Vagina (tissue), 2 donors: ENCODE data around the gene CD300LG. TPM values are rescaled to one million over a fixed set of nuclear protein-coding genes. Genes with fewer than 3 reads are reported as not detected.
A peak's percentile ranks its signal among the peaks of the same experiment; 100 is the strongest.

ENCODE experiments used
- DNase-seq, 2 donors: peaks; one replicate each; pipeline ENCODE4 v3.0.0-alpha.2; 2017; ENCODE audit errors: extremely low spot score in 2 of 2
- H3K27ac ChIP-seq: fragments of 200-600 bp; sonication (generic); one replicate; pipeline ENCODE4 v1.5.1; 2019
- H3K27me3 ChIP-seq: fragments of 200-600 bp; sonication (generic); one replicate; pipeline ENCODE4 v1.5.1; 2019
- H3K36me3 ChIP-seq, 2 donors: fragments of 200-600 bp; sonication (generic); one replicate each; pipeline ENCODE4 v1.5.1; 2017 to 2019
- H3K4me1 ChIP-seq: fragments of 200-600 bp; sonication (generic); one replicate; pipeline ENCODE4 v1.5.1; 2019
- H3K4me3 ChIP-seq, 2 donors: fragments of 200-600 bp; sonication (generic); 1 replicate in 1 of 2; 2 replicates in 1 of 2; pipeline ENCODE4 v1.5.1; 2016 to 2019
- H3K9me3 ChIP-seq: fragments of 200-600 bp; sonication (generic); one replicate; pipeline ENCODE4 v1.5.1; 2019
- POLR2A ChIP-seq, 2 donors: fragments of 450-650 bp; IDR thresholded peaks; one replicate each; pipeline ENCODE4 v1.6.1; 2017; ENCODE audit warnings: antibody characterized with exemption in 2 of 2, mild to moderate bottlenecking in 2 of 2, moderate library complexity in 2 of 2
- POLR2AphosphoS5 ChIP-seq, 2 donors: sonication (generic); formaldehyde crosslinking; IDR thresholded peaks; one replicate each; pipeline ENCODE4 v1.9.0; 2017; ENCODE audit warnings: antibody characterized with exemption in 2 of 2, mild to moderate bottlenecking in 2 of 2, low read depth in 1 of 2; ENCODE audit not compliant: insufficient read depth in 1 of 2
- intact Hi-C: fragments of 100-400 bp; cut with DNase I; formaldehyde crosslinking; loops from one replicate; pipeline ENCODE4 v1.15.1; 2023
- total RNA-seq: library from RNA; depleted of rRNA; stranded (reverse); fragments of >200 nt; gene quantifications from one replicate; pipeline ENCODE4 v1.2.3, GENCODE V29; 2016
- TF ChIP-seq, protein P1 (sequence below), 3 experiments: fragments of 450-650 bp in 2 of 3; fragments of 200-600 bp in 1 of 3; sonication (generic) in 1 of 3; IDR thresholded peaks; one replicate each; pipeline ENCODE4 v1.5.1; 2017 to 2019; ENCODE audit warnings: antibody characterized with exemption in 3 of 3, mild to moderate bottlenecking in 2 of 3, moderate library complexity in 2 of 3

CD300LG gene
- total RNA-seq, 1 donor from 2014 or later, result 5.6 TPM

DNA sequence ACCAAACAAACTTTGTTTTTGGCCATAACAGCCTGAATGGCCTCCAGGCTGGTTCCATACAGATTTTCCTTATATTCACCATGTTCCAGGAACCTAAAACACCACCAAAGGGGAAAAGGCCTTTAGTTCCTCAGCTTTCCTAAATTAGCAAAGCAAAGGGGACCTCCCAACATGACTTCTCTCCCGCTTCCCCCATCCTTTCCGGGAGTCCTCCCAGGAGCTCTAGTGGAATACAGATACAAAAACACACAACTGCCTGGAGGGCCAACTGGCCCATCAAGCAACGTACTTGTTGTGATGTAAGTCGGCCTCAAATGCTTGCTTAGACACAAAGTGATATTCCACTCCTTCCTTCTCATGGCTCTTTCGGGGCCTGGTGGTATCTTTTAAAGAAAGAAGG lies 36.2 kb upstream of the CD300LG start:
- intact Hi-C loops, result no loop called here
- Histone ChIP-seq H3K4me3 (no peak overlapping the region), H3K9me3 (no peaks in the 10 kb centered on the region), H3K4me1 (no peaks in the 10 kb centered on the region), H3K36me3 (peaks cover 0 to 22% of the 10 kb centered on the region in 2 donors), H3K27me3 (no peaks in the 10 kb centered on the region), H3K27ac (no peak overlapping the region)
- DNase-seq, result peak in 1 of 2 donors; percentile 71
- TF ChIP-seq POLR2A (IDR thresholded peaks at IDR 0.05), result no peak
- TF ChIP-seq, protein P1, sequence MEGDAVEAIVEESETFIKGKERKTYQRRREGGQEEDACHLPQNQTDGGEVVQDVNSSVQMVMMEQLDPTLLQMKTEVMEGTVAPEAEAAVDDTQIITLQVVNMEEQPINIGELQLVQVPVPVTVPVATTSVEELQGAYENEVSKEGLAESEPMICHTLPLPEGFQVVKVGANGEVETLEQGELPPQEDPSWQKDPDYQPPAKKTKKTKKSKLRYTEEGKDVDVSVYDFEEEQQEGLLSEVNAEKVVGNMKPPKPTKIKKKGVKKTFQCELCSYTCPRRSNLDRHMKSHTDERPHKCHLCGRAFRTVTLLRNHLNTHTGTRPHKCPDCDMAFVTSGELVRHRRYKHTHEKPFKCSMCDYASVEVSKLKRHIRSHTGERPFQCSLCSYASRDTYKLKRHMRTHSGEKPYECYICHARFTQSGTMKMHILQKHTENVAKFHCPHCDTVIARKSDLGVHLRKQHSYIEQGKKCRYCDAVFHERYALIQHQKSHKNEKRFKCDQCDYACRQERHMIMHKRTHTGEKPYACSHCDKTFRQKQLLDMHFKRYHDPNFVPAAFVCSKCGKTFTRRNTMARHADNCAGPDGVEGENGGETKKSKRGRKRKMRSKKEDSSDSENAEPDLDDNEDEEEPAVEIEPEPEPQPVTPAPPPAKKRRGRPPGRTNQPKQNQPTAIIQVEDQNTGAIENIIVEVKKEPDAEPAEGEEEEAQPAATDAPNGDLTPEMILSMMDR (IDR thresholded peaks at IDR 0.05), result no peak
- TF ChIP-seq POLR2AphosphoS5 (IDR thresholded peaks at IDR 0.05; ENCODE audit: insufficient read depth in 1 of 2, low read depth in 1 of 2), result no peak

DNA sequence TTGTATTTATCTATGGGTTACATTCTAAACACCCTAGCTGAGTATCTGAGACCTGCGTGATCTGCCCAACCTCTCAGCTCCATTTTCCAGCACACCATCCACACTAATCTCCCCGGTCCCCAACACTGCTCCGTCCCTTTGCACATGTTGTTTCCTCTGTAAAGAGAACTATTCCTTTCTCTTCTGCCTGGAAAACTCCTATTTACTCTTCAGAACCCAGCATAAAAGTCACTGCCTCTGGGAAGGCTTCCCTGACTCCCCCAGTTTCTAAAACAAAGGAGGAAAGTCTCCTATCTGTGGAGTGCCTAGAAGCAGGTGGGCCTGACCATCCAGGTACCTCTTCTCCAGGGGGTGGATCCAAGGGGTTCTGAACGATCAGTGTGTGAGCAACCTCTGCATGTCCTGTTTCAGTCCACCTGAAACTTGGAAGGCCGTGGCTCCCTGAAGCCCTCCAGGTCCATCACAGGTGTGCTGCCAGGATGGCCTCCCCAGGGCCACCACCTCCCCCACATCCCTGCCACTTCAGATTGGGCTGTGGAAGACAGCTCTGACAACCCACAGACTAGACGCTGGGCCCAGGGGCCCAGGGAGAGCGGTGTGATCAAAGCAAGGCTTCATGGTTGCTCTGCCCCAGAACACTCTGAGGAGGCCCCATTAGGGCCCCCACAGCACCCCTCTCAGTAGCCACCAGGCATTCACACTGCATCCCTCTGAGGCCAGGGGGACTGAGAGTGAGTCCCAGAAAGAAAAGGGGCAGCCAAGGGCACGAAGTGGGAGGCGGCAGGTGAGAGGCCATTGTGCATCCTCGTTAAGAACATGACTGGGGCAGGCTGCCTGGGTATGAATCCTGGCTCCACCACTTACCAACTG lies 34.3 kb upstream of the CD300LG start:
- DNase-seq, result peak in 1 of 2 donors; percentile 62
- TF ChIP-seq POLR2A (IDR thresholded peaks at IDR 0.05) (no peak), POLR2AphosphoS5 (IDR thresholded peaks at IDR 0.05; ENCODE audit: insufficient read depth in 1 of 2, low read depth in 1 of 2) (no peak)
- TF ChIP-seq, protein P1 (IDR thresholded peaks at IDR 0.05), result no peak
- Histone ChIP-seq H3K36me3 (peaks cover 0 to 30% of the 10 kb centered on the region in 2 donors), H3K4me3 (no peak overlapping the region), H3K9me3 (no peaks in the 10 kb centered on the region), H3K4me1 (no peaks in the 10 kb centered on the region), H3K27me3 (no peaks in the 10 kb centered on the region), H3K27ac (no peak overlapping the region)
- intact Hi-C loops, result no loop called here

DNA sequence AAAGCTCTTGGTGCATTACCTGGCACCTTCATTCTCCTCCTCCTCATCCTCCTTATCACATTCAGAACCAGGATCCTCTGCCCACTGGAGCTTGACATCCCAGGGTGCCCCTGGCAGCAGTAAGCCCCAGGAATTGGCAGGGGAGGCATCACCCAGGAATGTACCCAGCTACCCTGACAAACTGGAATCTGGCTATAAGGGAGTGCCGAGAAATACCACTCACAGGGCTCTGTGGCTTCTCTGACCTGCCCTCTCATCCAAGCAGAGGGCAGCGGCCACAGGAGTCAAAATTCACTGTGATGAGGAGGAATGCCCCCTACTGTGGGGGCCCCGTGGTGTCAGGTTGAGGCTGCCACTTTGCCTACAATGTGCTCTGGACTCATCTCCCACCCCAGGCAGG lies 33.6 kb upstream of the CD300LG start:
- no peak overlapping the region for H3K4me3 ChIP-seq
- no peaks in the 10 kb centered on the region for H3K4me1 ChIP-seq
- intact Hi-C loops, result no loop called here
- peaks cover 0 to 30% of the 10 kb centered on the region in 2 donors for H3K36me3 ChIP-seq
- H3K27me3 ChIP-seq, result no peaks in the 10 kb centered on the region
- no peak overlapping the region for H3K27ac ChIP-seq
- TF ChIP-seq, protein P1 (IDR thresholded peaks at IDR 0.05), result no peak
- no peak for TF ChIP-seq POLR2A (IDR thresholded peaks at IDR 0.05)
- TF ChIP-seq POLR2AphosphoS5 (IDR thresholded peaks at IDR 0.05; ENCODE audit: insufficient read depth in 1 of 2, low read depth in 1 of 2), result no peak
- H3K9me3 ChIP-seq, result no peaks in the 10 kb centered on the region
- DNase-seq, result peak in 1 of 2 donors; percentile 16

DNA sequence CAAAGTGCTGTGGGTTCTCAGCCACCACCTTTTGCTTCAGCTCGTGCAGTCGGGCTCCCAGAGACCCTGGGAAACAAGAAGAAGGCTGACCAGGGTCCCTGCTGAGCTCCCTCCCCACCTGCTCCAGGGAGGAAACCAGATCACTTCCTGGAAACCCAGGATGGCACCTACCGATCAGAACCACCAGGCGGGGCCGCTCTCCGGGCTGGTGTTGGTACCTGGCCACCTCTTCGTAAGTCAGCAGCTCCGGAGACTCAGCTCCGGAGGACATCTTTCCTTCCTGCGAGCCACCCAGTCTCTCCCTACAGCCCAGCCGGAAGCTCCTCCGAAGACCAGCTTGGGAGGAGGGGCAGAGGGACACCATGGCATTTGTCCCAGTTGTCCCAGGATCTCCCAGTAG lies 33.0 kb upstream of the CD300LG start:
- no peaks in the 10 kb centered on the region for H3K9me3 ChIP-seq
- H3K27ac ChIP-seq, result no peak overlapping the region
- H3K36me3 ChIP-seq, result peaks cover 0 to 30% of the 10 kb centered on the region in 2 donors
- TF ChIP-seq POLR2A (IDR thresholded peaks at IDR 0.05) (no peak), POLR2AphosphoS5 (IDR thresholded peaks at IDR 0.05; ENCODE audit: insufficient read depth in 1 of 2, low read depth in 1 of 2) (no peak)
- TF ChIP-seq, protein P1 (IDR thresholded peaks at IDR 0.05), result no peak
- intact Hi-C loops, result no loop called here
- H3K27me3 ChIP-seq, result no peaks in the 10 kb centered on the region
- no peaks in the 10 kb centered on the region for H3K4me1 ChIP-seq
- DNase-seq, result peak in 1 of 2 donors; percentile 60
- no peak overlapping the region for H3K4me3 ChIP-seq

DNA sequence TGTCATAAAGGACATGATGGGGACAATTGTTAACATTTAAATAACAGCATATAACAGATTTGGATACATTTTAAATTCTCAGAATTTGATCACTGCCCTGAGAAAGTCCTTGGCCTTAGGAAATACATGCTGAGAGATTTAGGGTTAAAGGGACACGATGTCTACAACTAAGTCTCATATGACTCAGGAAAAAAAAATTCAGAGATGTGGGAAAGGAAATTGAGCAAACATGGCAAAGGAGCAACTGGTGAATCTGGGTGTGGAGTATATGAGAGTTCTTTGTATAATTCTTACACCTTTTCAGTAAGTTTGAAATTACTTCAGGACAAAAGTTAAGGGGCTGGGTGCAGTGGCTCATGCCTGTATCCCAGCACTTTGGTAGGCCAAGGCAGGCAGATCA lies 32.3 kb upstream of the CD300LG start:
- no peak for TF ChIP-seq POLR2A (IDR thresholded peaks at IDR 0.05)
- TF ChIP-seq, protein P1 (IDR thresholded peaks at IDR 0.05), result no peak
- TF ChIP-seq POLR2AphosphoS5 (IDR thresholded peaks at IDR 0.05; ENCODE audit: insufficient read depth in 1 of 2, low read depth in 1 of 2), result no peak
- no peaks in the 10 kb centered on the region for H3K9me3 ChIP-seq
- no peaks in the 10 kb centered on the region for H3K27me3 ChIP-seq
- peaks cover 0 to 30% of the 10 kb centered on the region in 2 donors for H3K36me3 ChIP-seq
- H3K4me1 ChIP-seq, result no peaks in the 10 kb centered on the region
- H3K4me3 ChIP-seq, result no peak overlapping the region
- intact Hi-C loops, result no loop called here
- no peak overlapping the region for H3K27ac ChIP-seq
- no peak for DNase-seq
